HCT116 (cell line): ENCODE data around the gene P2RX3. TPM values are rescaled to one million over a fixed set of nuclear protein-coding genes. Genes with fewer than 3 reads are reported as not detected.

Experiments used
- ATAC-seq: fragments of 200-7000 bp; cut with Tn5 transposase; 2 replicates; pipeline ENCODE4 v1.9.1; 2020; ENCODE audit warnings: mild to moderate bottlenecking, moderate library complexity
- BruUV-seq: library from RNA; stranded (reverse); fragments of 400-500 nt; replicated peaks from 2 replicates; lab custom pipeline; 2021; lab: Mats Ljungman, UMichigan
- CTCF ChIA-PET: fragments of 300-600 bp; sonication (Branson Sonifier 250); formaldehyde crosslinking; loops from one replicate; lab custom pipeline; 2021; ENCODE audit warnings: antibody characterized with exemption; lab: Charles Lee
- POLR2A ChIA-PET: fragments of 300-600, 350-600 bp; sonication (Branson Sonifier 250); formaldehyde crosslinking; loops from one replicate; lab custom pipeline; 2021; ENCODE audit warnings: antibody characterized with exemption; lab: Charles Lee
- RAD21 ChIA-PET, 2 experiments: fragments of 300-600 bp; sonication (Branson Sonifier 250); formaldehyde crosslinking; loops; one replicate each; lab custom pipeline; 2023; ENCODE audit warnings: low total read pairs in 2 of 2; ENCODE audit not compliant: uncharacterized antibody in 2 of 2, unreplicated experiment in 2 of 2, low non-redundant PET in 1 of 2; lab: Charles Lee
- DNase-seq: peaks from one replicate; pipeline ENCODE4 v3.0.0-alpha.2; 2010; ENCODE audit warnings: low read depth, low spot score
- H2AFZ ChIP-seq: fragments of 200-600 bp; shearing (Covaris generic), sonication (generic); 2 replicates; pipeline ENCODE4 v1.6.1; 2017; ENCODE audit warnings: low read depth, mixed run types, mixed read lengths, antibody characterized with exemption, low read length; ENCODE audit not compliant: poor library complexity, severe bottlenecking
- H3K27ac ChIP-seq: 2 replicates; pipeline ENCODE4 v1.5.1; 2012; ENCODE audit warnings: low read depth, low read length
- H3K27me3 ChIP-seq: fragments of 200-600 bp; sonication (generic); 2 replicates; pipeline ENCODE4 v1.6.1; 2016; ENCODE audit warnings: mixed run types, low read length, mixed read lengths; ENCODE audit not compliant: insufficient read depth
- H3K36me3 ChIP-seq, 2 experiments: fragments of 200-500 bp in 1 of 2; fragments of 200-600 bp in 1 of 2; sonication (Bioruptor generic) in 1 of 2; sonication (generic) in 1 of 2; 2 replicates each; pipeline versions ENCODE4 v1.5.1 to v1.6.1; 2014 to 2016; ENCODE audit warnings: low read length in 2 of 2, inconsistent platforms in 1 of 2, mixed read lengths in 1 of 2, mixed run types in 1 of 2; ENCODE audit not compliant: insufficient read depth in 2 of 2, control insufficient read depth in 1 of 2
- H3K4me1 ChIP-seq, 2 experiments: fragments of 200-600 bp in 1 of 2; sonication (generic) in 1 of 2; 2 replicates each; pipeline versions ENCODE4 v1.5.1 to v1.6.1; 2012 to 2017; ENCODE audit warnings: low read length in 2 of 2, inconsistent platforms in 1 of 2, mild to moderate bottlenecking in 1 of 2, mixed read lengths in 1 of 2, mixed run types in 1 of 2, moderate library complexity in 1 of 2; ENCODE audit not compliant: insufficient read depth in 2 of 2, control insufficient read depth in 1 of 2
- H3K4me2 ChIP-seq: fragments of 200-600 bp; sonication (generic); 2 replicates; pipeline ENCODE4 v1.6.1; 2017; ENCODE audit warnings: mixed run types, low read length, mixed read lengths
- H3K4me3 ChIP-seq, 2 experiments: fragments of 200-600 bp in 1 of 2; sonication (generic) in 1 of 2; replicated peaks in 1 of 2; 2 replicates each; pipeline ENCODE4 v1.5.1; 2011 to 2016; ENCODE audit warnings: low read length in 2 of 2, control low read depth in 1 of 2, low read depth in 1 of 2, mild to moderate bottlenecking in 1 of 2, mixed read lengths in 1 of 2, mixed run types in 1 of 2
- H3K79me2 ChIP-seq: fragments of 200-600 bp; sonication (generic); 2 replicates; pipeline ENCODE4 v1.6.1; 2017; ENCODE audit warnings: mild to moderate bottlenecking, mixed run types, low read length, moderate library complexity, mixed read lengths; ENCODE audit not compliant: insufficient read depth
- H3K9ac ChIP-seq: fragments of 200-600 bp; sonication (generic); 2 replicates; pipeline ENCODE4 v1.6.1; 2016; ENCODE audit warnings: low read length, mixed read lengths
- H3K9me2 ChIP-seq: fragments of 200-600 bp; sonication (generic), shearing (Covaris generic); 2 replicates; pipeline ENCODE4 v1.6.1; 2017; ENCODE audit warnings: mixed run types, mild to moderate bottlenecking, moderate library complexity; ENCODE audit not compliant: insufficient read depth
- H3K9me3 ChIP-seq, 2 experiments: fragments of 200-500 bp in 1 of 2; fragments of 200-600 bp in 1 of 2; sonication (Bioruptor generic) in 1 of 2; sonication (generic) in 1 of 2; 2 replicates each; pipeline ENCODE4 v1.6.1; 2014 to 2017; ENCODE audit warnings: low read length in 2 of 2, mixed read lengths in 2 of 2, inconsistent platforms in 1 of 2, low read depth in 1 of 2, mild to moderate bottlenecking in 1 of 2, mixed run types in 1 of 2, moderate library complexity in 1 of 2; ENCODE audit not compliant: control insufficient read depth in 1 of 2, insufficient read depth in 1 of 2
- H4K20me1 ChIP-seq: fragments of 200-600 bp; sonication (generic), shearing (Covaris generic); 2 replicates; pipeline ENCODE4 v1.6.1; 2017; ENCODE audit warnings: mixed run types, mild to moderate bottlenecking, moderate library complexity; ENCODE audit not compliant: insufficient read depth
- CEBPB ChIP-seq: IDR thresholded peaks from 2 replicates; pipeline ENCODE4 v1.6.1; 2012; ENCODE audit warnings: low read depth
- CTCF ChIP-seq, 3 experiments: fragments of 200-600 bp in 1 of 3; sonication (generic) in 1 of 3; IDR thresholded peaks in 2 of 3; conservative IDR thresholded peaks in 1 of 3; 2 replicates each; pipeline ENCODE4 v1.5.1; 2012 to 2017; ENCODE audit warnings: low read depth in 2 of 3, low read length in 2 of 3, antibody characterized with exemption in 1 of 3, borderline replicate concordance in 1 of 3, control low read depth in 1 of 3, mild to moderate bottlenecking in 1 of 3, mixed read lengths in 1 of 3, mixed run types in 1 of 3, moderate library complexity in 1 of 3; ENCODE audit not compliant: insufficient read depth in 1 of 3
- EGR1 ChIP-seq: IDR thresholded peaks from 2 replicates; pipeline ENCODE4 v1.6.1; 2012; ENCODE audit warnings: low read depth
- EZH2 ChIP-seq: fragments of 200-600 bp; sonication (generic); IDR thresholded peaks from 2 replicates; pipeline ENCODE4 v1.6.1; 2017; ENCODE audit warnings: antibody characterized with exemption, mixed run types
- EZH2phosphoT487 ChIP-seq: fragments of 200-600 bp; IDR thresholded peaks from 2 replicates; pipeline ENCODE4 v1.6.1; 2018; ENCODE audit warnings: antibody characterized with exemption, borderline replicate concordance
- FOSL1 ChIP-seq: IDR thresholded peaks from 2 replicates; pipeline ENCODE4 v1.6.1; 2012; ENCODE audit warnings: low read depth
- POLR2A ChIP-seq: IDR thresholded peaks from 2 replicates; pipeline ENCODE4 v1.7.0; 2011; ENCODE audit warnings: borderline replicate concordance; ENCODE audit not compliant: insufficient read depth, insufficient read length; ENCODE audit errors: extremely low read depth
- SIN3A ChIP-seq: IDR thresholded peaks from 2 replicates; pipeline ENCODE4 v1.6.1; 2012; ENCODE audit warnings: low read depth
- SP1 ChIP-seq: IDR thresholded peaks from 2 replicates; pipeline ENCODE4 v1.6.1; 2012; ENCODE audit warnings: low read depth
- SRF ChIP-seq: IDR thresholded peaks from 2 replicates; pipeline ENCODE4 v1.6.1; 2012; ENCODE audit warnings: low read depth
- ZBTB33 ChIP-seq: IDR thresholded peaks from 2 replicates; pipeline ENCODE4 v1.6.1; 2011; ENCODE audit warnings: mild to moderate bottlenecking, low read length, moderate library complexity; ENCODE audit not compliant: insufficient replicate concordance; ENCODE audit errors: extremely low read depth
- ZNF274 ChIP-seq: fragments of 200-500 bp; sonication (Bioruptor generic); IDR thresholded peaks from 2 replicates; pipeline ENCODE4 v1.6.1; 2014; ENCODE audit warnings: mild to moderate bottlenecking, low read depth, low read length, inconsistent platforms
- intact Hi-C: fragments of 100-400 bp; cut with micrococcal nuclease; formaldehyde crosslinking; loops from 2 replicates; pipeline ENCODE4 v1.10.0; 2022
- total RNA-seq: library from RNA; stranded (reverse); gene quantifications from one replicate; pipeline ENCODE4 v1.2.1, GENCODE V29; 2021; ENCODE audit not compliant: unreplicated experiment
- TF ChIP-seq, protein P1 (sequence below): IDR thresholded peaks from 2 replicates; pipeline ENCODE4 v1.6.1; 2012
- TF ChIP-seq, protein P2 (sequence below): IDR thresholded peaks from 2 replicates; pipeline ENCODE4 v1.6.1; 2012

Gene P2RX3
- total RNA-seq, 1 experiment from 2014 or later, result not detected

GRCh38 chr11:57418131-57418530 is 80.0 kb downstream of the P2RX3 start:
- no peaks in the 10 kb centered on the region for H4K20me1 ChIP-seq
- no peak overlapping the region for H3K4me2 ChIP-seq
- no peak overlapping the region for H3K4me3 ChIP-seq
- CTCF ChIA-PET, result no interaction called here
- no peaks in the 10 kb centered on the region for H3K9me2 ChIP-seq
- no peak overlapping the region for H3K27ac ChIP-seq
- peaks cover 0 to 4% of the 10 kb centered on the region in 2 experiments; a peak in 1 of 4 replicates for H3K36me3 ChIP-seq
- H3K4me1 ChIP-seq, result peaks cover 0 to 4% of the 10 kb centered on the region in 2 experiments; a peak in 1 of 4 replicates
- no peak for TF ChIP-seq POLR2A
- BruUV-seq, result no TSS peak
- H2AFZ ChIP-seq, result no peak overlapping the region
- no peak for DNase-seq
- no peaks in the 10 kb centered on the region for H3K9me3 ChIP-seq
- H3K79me2 ChIP-seq, result no peaks in the 10 kb centered on the region
- intact Hi-C loops, result no loop called here
- H3K9ac ChIP-seq, result no peak overlapping the region
- ATAC-seq, result no peak
- no peaks in the 10 kb centered on the region; the same call in 1 of the 2 replicates for H3K27me3 ChIP-seq
- RAD21 ChIA-PET, result no interaction called here
- POLR2A ChIA-PET, result no interaction called here

DNA sequence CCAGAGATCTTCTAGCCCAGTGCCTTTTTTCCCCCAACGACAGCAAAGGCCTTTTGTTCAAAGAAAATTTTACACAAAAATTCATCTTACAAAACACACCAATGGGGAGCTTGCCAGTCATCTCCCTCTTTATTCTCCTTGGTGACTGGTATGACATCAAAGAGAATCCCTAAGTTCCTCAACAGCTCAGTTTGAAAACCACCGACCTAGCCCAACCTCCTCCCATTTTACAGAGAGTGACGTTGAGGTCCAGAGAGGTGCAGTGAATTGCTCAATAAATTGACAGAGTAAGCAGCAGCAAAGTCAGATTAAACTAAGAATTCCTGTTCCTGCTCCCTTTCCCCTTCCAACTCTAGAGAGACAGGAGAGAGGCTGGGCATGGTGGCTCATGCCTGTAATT is 81.0 kb downstream of the P2RX3 start:
- POLR2A ChIA-PET, result no interaction called here
- RAD21 ChIA-PET, result no interaction called here

More for the DNA sequence above, 81.0 kb downstream of the P2RX3 start:
- Histone ChIP-seq H3K9me2 (no peaks in the 10 kb centered on the region), H3K27me3 (no peaks in the 10 kb centered on the region; the same call in 1 of the 2 replicates)
- TF ChIP-seq EZH2phosphoT487 (no peak), SP1 (no peak), EZH2 (no peak), SRF (no peak), SIN3A (no peak), CTCF (IDR thresholded peaks at IDR 0.05 in 2 of 3, conservative IDR thresholded peaks at IDR 0.05 in 1 of 3; ENCODE audit: borderline replicate concordance in 1 of 3, insufficient read depth in 1 of 3, low read depth in 2 of 3, low read length in 2 of 3) (no peak), CEBPB (no peak), POLR2A (no peak), ZBTB33 (no peak), FOSL1 (no peak), EGR1 (no peak), ZNF274 (no peak)
- TF ChIP-seq, protein P1, sequence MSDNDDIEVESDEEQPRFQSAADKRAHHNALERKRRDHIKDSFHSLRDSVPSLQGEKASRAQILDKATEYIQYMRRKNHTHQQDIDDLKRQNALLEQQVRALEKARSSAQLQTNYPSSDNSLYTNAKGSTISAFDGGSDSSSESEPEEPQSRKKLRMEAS, result no peak
- TF ChIP-seq, protein P2, sequence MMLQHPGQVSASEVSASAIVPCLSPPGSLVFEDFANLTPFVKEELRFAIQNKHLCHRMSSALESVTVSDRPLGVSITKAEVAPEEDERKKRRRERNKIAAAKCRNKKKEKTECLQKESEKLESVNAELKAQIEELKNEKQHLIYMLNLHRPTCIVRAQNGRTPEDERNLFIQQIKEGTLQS, result no peak
- TF ChIP-seq, all 23 proteins: peak for 0
- DNase-seq (no peak), ATAC-seq (no peak)
- Histone ChIP-seq H2AFZ (no peak overlapping the region), H3K4me2 (no peak overlapping the region), H3K79me2 (no peaks in the 10 kb centered on the region), H3K27ac (no peak overlapping the region), H4K20me1 (no peaks in the 10 kb centered on the region), H3K9ac (no peak overlapping the region), H3K36me3 (peaks cover 0 to 4% of the 10 kb centered on the region in 2 experiments; a peak in 1 of 4 replicates), H3K4me1 (no peaks in the 10 kb centered on the region), H3K9me3 (no peaks in the 10 kb centered on the region), H3K4me3 (no peak overlapping the region)
- no TSS peak for BruUV-seq
- intact Hi-C loops, result no loop called here
- CTCF ChIA-PET, result no interaction called here
